Measurements from ENCODE around the gene TUBGCP2.

TUBGCP2 gene

DNA sequence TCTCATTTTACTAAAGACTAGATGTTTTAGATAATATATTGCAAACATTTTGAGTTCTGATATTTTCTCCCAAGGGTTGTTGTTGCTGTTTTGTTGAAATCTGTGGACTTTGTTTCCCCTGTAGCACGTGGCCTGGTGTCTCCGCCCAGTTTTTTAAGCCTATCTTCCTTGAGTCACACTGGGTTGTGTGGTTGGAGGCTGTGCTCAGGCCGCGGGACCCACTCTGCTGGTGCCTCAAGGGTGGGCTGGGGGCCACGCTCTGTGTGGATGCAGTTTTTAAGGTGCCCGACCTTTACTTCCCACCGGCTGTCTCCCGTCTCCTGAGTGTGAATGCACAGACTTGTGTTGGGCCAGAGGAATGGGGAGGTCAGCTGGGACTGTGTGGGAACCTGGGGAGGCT, 34.3 kb upstream of the TUBGCP2 start:
- DNase-seq: no peak

DNA sequence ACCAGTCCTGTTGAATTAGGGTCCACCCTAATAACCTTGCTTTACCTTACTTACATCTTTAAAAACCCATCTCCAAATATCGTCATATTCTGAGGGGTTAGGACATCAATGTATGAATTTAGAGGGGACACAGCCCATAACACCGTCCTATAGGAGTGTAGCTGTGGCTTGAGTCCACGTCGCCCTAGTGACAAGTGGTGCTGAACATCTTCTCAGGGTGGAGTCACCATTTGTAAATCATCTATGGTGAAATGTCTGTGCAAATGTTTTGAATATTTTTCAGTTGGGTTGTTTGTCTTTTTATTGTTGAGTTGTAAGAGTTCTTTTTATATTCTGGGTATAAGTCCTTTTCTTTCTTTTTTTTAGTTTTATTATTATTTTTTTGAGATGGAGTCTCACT, 33.3 kb upstream of the TUBGCP2 start:
- no peak for DNase-seq

DNA sequence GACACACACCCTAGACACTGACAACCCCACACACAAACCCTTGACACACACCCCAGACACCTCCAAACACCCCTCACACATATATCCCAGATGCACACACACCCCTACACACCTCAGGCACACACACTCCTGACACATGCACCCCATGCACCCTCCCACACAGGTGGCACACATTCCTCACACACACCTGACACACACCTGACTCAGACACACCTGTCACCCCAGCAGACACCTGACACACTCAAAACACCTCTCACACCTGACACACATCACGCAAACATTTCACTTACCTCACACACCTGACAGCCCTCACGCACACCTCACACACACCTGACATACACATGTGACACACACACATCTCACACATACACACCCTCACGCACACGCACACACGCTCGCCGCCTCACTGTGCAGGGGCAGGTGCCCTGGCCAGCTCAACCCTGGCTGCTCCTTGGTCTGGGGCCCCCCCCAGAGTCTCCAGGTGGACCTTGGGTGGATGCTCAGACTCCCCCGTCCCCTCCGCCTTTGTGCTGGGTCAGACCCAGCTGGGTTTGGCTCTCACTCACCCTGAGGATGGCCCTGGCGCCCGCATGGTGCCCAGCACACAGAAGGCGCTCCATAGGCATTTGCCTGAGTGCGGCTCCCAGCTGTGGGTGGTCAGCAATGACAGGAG, 31.2 kb upstream of the TUBGCP2 start:
- DNase-seq: no peak

DNA sequence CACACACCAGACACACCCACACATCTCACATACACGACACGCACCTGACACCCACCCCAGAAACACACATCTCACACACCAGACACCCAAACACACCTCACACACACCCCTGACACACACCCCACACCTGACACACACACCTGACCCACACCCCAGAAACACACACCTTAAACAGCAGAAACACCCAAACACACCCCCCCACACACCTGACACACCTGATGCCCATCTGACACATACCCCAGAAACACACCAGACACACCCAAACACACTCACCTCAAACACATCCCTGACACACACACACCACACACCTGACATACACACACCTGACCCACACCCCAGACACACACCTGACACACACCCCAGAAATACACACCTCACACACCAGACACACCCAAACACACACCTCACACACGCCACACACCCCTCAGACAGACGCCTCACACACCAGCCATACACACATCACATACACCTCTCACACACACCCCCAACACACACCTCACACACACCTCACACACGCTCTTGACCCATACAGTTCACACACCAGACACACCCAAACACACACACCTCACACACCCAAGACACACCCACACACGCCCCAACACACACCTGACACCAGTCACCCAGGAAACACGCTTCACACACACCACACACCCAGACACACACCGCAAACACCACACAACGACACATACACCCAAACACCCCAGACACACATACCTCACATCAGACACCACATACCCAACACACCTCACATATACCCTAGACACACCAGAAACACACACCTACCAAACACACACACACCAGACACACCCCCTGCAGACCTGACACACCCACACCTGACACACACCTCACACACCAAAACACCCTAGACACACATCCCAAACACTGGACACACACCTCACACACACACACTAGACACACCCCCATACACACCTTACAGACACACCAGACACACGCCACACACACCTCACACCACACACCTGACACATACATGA, 29.7 kb upstream of the TUBGCP2 start:
- DNase-seq: no peak

DNA sequence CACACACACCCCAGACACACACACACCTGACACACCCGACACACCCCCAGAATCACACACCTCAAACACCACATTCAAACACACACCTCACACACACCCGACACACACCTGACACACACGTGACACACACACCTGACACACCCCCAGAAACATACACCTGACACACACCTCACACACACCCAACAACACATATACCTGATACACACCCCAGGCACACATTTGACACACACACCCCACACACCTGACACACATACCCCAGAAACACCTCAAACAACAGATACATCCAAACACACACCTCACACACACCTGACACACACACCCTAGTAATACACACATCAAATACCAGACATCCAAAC, 28.7 kb upstream of the TUBGCP2 start:
- no peak for DNase-seq

DNA sequence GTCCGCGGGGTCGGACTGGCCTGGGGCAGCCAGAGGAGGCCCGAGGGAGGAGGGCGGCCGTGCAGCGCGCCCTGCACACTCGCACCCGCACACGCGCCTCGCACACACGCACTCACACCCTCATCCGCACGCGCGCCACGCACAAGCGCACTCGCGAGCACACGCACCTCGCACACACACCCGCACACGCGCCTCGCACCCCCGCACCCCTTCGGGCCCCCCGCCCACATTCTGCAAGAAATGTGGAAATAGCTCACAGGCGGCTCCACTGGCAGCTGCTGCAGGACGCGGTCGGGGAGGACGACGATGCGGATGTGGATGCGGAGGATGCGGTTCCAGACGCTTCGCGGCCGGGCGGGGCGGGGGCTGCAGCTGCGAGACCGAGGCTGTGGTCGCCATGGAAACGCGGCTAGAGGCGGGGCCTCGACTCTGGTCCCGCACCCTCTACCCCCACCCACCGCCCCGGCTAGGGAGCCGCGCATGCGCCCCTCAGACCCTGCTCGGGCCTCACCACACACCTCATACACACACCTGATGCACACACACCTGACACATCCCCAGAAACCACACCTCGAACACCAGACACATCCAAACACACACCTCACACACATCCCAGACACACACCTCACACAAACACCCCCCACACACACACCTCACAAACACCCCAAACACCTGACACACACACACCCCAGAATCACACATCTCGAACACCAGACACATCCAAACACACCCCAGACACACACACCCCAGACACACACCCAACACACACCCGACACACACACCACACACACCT, 28.1 kb upstream of the TUBGCP2 start, which contains the start of gene CALY:
TSS of gene CALY (minus strand) at position 320 of the 793 bp plus-strand sequence. CDS start 7,907 bp downstream, outside the sequence.
- DNase-seq: no peak

DNA sequence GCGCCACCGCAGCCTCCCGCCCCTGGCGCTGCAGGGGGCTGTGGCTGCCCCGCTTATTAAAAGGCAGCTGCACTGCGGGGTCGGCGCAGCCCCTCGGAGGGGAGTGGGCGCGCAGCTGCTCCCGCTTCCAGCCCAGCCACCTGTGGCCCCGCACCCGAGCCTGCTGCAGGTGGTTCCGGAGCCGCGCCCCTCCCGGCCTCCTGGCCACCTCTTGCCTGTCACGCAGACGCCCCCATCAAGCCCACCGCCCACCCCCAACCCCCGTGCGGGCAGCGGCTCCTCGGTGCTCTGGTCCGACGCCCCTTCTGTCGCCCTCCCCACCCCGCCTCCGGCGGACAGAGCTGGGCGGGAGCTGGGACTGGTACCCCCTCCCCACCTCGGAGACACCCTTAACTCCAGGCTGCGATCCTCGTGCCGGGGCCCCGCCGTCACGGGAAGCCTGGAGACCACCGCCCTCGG, 27.5 kb upstream of the TUBGCP2 start:
- no peak for DNase-seq

DNA sequence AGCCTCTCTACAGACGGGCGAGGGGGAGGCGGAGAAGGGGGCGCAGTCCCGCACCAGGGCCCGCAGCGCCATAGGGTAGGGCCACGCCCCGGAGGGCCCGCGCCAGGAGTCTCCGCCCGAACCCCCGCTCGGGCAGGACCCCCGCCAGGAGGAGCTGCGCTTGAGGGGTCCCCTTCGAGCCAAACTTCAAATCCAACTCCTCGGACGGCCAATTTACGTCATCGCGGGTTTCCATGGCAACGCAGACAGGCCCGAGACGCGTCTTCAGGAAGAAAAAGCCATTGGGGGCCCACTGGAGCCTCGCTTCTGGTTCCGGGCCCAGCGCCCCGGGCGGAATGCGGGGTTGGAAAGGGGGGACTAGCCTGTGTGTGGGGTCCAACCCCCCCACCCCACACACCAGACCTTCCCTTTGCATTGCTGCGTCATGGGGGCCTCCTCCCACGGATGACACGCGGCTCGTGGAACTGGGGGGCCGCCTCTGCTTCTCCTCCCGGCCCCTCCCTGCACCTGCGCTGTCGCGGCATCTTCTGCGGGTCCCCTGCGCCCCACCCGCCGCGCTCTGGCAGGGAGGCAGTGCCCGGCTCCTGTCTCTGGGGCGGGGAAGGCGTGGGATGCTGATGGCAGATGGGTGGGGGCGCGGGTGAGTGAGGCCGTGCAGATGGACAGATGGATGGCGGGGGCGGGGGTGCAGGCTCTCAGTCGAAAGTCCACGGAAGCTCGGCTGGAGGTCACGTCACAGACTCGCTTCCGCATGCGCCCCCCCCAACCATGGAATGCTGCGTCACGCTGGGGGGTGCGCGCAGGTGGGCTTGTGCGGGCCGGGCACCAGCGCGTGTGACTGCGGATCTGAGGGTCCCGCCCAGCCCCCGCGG, 26.8 kb upstream of the TUBGCP2 start:
- DNase-seq: no peak

DNA sequence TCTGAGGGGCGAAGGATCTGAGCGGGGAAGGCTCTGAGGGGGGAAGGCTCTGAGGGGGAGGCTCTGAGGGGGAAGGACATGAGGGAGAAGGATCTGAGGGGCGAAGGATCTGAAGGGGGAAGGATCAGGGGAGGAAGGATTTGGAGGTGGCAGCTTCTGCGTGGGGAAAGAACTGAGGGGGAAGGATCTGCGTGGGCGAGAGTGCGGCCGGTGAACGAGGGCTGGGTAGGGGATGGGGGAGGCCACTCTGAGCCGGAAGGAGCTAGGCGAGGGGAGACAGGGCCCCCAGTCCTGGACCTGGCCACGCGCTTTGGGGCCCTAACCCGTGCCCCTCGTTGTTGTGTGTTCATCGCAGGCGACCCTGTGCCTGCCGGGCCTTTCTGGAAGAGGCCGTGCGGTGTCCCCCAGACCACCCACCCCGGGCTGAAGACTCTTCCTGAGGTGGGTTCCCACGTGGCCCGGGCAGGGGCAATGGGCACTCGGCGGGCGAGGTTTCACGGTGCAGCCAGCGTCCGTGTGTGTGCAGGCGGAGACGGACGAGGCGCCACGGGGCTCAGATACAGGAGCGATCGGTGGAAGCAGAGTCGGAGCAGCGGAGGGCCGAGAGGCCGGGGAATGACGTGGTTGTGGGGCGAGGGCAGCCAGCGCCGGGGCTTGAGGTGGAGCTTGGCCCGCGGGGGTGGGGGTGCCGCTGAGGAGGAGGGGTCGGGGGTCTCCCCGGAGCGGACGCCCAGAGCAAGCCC, 26.0 kb upstream of the TUBGCP2 start:
- DNase-seq: no peak

DNA sequence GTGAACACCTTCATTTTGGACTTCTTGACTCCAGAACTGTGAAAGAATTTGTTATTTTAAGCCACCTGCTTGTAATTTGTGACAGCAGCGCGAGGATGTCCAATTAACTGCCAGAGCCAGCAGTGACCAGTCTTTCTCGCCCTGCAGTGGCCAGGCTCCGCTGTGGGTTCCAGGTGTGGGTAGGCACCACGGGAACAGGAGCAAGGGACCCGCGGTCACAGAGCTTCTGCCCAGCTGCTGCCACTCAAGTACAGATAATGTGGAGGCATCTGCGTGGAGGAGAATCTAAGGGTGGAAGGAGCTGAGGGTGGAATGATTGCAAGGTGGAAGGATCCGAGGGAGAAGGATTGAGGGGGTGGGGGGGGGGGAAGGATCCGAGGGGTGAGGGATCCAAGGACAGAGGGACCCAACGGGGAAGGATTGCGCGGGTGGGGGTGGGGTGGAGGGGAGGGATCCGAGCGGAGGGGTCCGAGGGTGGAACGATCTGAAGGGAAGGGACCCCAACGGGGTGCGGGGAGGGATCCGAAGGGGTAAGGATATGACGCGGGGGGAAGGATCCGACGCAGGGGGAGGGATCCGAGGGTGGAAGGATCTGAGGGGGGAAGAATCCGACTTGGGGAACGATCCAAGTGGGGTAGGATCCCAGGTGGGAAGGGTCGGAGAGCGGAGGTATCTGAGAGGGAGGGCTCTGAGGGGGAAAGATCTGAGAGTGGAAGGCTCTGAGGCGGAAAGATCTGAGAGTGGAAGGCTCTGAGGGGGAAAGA, 24.4 kb upstream of the TUBGCP2 start:
- DNase-seq: no peak

DNA sequence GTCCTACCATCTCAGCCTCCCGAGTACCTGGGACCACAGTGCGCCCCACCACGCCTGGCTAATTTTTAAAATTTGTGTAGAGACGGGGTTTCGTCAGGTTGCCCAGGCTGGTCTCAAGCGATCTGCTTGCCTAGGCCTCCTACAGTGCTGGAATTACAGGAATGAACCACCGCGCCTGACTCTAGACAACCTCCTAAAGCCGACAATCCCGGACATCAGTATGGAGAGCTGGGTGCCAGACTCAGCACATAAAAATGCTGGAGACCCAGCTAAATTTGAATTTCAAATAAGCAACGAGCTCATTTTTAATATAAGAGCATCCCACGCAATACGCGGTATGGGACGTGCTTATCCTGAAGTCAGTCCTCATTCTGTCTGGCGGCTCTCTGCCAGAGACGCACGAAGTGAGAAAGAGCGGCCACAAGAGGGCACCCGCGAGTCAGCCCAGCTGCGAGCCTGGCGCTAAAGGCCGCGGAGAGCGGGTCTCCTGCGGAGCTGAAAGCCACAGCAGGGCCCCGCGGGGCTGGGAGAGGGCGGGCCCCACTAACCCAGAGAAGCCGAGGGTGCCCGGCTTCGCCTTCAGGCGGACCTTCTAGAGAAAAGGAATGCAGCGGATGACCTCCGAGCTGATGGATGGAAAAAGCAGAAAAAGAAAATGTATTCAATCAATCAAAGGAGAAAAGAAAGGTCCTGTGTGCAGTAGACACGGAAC, 21.0 kb upstream of the TUBGCP2 start:
- DNase-seq: no peak

DNA sequence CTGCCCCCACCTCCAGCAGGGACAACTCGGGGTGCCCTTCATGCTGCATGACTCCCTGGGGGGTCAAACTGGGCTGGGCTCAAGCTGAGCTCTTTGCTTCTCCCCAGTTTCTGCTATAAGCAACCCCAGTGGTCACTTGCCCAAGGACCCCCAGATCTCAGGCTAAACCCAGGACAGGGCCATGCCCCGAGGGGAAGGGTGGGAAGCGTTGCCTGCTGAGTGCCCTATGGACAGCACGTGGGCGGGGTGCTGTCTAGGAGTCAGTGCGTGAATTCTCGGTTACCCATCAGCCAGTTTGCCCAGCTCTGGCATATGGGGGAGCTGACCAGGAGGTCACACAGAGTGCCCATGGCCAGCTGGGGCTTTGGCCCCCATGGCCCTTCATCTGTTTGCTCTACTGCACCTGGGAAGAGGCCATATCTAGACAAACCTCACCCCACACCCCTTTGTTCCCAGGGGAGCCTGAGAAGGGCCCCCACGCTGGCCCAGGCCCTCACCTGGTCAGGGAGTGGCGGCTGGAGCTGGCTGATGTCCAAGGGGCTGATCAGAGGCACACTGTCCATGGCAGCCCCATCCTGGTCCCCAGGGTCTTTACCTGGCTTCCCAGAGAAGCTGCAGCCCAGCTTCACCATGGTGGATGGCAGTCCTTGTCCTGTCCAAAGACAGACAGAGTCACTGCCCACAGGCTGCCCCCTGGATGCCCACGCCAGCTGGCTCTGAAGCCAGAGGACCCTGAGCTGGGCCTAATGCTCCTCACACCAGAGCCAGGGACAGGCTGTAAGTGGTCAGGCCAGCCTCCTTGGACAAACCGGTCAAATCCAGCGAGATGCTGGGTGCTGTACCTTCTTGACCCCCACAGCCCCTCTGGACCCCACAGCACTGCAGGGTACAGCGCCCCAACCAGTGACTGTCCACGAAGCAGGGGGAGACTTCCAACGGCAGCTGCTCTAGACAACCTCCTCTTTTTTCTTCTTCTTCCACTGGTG, 20.0 kb upstream of the TUBGCP2 start:
- no peak for DNase-seq

DNA sequence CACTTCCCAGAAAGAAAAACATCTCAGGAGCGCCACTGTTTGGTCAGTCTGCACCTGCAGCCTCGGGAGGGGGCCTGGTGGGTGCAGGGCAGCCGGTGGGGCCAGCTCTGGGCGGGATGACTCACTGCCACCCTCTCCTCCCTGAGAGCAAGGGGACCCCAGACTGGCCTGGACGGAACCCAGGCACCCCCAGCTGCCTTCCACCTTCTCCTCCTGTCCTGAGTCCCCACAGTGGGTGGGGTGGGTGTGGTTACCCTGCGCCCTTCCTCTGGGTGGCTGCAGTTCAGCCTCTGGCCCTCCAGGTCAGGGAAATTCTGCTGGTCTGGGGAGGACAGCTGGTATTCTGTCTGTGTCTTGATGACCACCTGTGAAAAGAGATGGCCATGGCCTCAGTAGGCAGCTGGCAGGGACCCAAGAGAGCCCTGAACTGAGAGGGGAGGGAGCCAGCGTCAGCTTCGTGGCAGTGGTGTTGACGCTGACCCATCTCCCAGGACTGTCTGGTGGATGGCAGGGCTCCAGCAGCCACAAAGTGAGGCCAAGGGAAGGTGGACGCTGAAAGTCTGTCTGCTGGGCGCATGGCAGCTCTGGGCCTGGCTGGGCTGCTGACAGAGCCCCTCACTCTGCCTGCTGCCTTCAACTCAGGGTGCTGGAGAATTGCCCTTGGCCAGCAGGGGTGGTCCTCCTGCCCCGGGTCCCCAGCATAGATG, 19.1 kb upstream of the TUBGCP2 start:
- no peak for DNase-seq

DNA sequence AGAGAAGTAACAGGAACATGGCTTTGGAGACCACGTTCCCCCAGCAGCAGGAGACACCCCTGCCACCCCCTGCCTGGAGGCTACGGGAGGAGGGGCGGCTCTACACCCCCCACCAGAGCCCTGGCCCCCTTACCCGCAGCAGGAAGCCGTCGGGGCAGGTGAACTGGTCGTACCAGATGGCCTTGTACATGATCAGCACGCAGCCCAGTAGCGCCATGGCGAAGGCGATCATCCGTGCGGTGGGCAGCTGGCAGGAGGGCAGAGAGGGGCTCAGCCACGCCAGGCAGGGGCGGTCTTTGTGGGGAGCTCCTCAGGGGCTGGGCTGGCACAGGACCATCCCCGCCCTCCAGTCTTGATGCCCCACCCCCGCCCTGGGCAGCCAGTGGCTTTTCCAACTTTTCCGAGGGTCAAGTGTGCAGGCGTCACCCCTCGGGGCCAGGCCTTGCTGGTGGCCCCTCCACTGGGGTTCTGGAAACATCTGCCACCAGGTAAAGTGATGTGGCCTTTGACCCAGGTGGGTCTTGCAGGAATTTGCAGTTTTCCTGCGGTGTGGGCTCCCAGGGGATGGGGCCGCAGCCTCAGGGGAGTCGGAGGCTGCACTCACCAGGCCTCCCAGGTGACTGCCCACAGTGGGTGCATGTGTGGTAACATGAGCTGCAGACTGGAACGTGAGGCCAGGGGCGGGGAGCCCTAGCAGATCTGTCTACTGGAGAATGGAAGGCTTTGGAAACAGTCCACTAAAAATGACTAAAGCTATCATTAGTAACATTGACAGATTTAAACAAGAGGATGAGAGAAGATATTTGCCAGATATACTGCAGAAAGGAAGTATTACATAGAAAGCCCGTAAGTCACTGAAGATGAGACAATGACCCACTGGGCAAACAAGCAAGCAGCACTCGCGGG, 18.3 kb upstream of the TUBGCP2 start:
- no peak for DNase-seq

DNA sequence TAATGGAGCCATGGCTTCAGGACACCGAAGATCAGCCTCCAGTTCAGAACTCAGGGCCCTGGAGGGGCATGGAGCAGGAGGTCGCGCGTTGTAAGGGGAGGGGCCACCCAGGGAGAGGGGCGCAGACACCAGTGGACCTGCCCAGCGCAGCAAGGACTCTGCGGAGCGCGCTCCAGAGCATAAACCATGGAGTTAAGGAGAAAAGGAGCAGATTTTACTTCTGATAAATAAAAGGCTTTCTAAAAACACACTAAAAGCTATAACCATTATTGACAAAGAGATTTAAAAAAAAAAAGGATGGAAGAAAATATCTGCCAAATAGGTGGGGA, 17.5 kb upstream of the TUBGCP2 start:
- DNase-seq: no peak

DNA sequence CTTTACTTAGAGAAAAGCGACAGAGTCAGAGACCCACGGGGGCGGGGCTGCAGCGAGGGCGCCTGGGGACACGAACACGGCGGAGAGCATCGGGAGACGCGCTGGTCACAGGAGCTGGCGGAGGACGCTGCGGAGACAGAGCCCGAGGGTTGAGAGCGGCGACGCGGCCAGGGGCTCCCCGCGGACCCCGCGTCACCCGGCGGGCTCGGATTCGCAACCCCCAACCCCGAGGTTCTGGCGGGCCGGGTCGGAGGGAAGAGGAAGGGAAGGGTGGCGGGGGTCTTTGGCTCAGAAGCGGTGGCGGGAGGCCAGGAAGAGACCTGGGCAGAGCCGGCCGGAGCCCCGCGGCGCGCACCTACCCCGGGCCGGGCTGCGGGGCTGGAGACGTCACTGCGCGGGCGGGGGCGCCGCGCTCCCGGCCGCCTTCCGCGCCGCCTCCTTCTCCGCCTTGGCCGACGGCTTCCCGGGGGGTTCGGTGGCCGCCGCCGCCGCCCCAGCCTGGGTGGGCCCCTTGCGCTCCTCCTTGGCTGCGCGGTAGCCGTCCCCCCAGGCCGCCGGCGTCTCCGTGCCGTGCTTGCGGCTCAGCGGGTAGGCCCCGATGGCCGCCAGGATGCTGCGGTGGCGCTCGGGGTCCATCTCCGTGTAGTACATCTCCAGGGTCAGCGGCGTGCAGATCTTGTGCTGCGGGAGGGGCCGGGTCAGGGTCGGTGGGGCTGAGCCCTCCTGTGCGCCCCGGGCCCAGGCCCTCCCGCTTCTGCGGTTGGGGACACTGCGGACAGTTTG, 17.0 kb upstream of the TUBGCP2 start:
- no peak for DNase-seq

Measured in NCI-H446 treated with DMSO at 0.1 percent for 48 hours (cell line).